ENCODE data around the gene C1orf87.

- no peak for TF ChIP-seq CTCF (conservative IDR thresholded peaks at IDR 0.05 in 1 of 2, IDR thresholded peaks at IDR 0.05 in 1 of 2; ENCODE audit: low read depth in 1 of 2, low read length in 2 of 2)
- no peak for TF ChIP-seq EZH2 (IDR thresholded peaks at IDR 0.05; ENCODE audit: low read length, missing control alignments)
Measured at GRCh38 chr1:60071296-60071695, 2.3 kb downstream of the C1orf87 start.

Data from fibroblast of lung (primary cell).